ENCODE data around the gene DCUN1D2.
"Not testable (repeated sequence)": the region's sequence is repeated elsewhere in the genome, so short reads cannot be mapped to it uniquely, and the experiment has no call there.

Gene DCUN1D2

DNA sequence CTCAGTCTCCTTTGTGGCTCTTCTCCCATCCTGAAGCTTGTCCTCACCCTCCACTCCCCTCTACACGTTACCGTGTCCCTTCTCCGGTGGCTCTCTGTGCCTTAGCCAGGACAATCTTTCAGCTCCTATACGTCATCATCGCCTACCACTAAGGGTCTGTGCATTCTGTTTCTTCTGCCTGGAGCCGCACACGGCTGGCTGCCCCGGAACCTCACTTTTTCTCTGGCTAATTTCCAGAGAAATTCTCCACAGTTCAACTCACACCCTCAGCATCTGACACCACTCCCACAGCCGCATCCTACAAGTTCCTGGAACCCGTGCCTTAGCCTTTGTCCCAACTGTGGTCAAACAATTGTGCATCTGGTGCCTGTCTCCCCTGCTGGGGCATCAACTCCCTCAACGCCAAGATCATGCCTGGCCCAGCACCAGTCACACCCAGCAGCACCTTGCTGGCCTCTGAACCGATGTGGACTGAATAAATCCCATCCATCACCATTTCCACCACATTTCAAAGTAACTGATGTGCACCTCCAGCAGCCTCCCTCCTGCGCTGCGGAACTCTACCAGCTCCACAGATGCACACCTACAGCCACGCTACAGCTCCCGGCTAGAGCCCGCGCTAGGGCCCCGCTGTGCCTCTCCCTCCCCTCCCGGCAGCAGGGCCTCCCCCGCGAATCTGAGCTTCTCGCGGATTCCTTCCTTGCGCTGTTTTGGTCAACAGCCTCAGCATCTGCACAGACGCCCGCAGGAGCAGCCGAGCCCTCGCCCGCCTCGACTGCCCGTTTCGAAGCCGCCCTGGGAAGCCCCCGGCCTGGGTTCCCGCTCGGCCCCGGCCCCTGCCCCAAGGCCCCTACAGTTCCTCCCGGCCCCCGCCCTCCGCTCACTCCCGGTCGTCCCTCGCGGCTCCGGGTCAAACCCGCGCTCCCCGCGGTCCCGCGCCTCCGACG lies 689 bp downstream of the DCUN1D2 start:
- peak; percentile 49 for DNase-seq (ENCODE audit: low spot score)

DNA sequence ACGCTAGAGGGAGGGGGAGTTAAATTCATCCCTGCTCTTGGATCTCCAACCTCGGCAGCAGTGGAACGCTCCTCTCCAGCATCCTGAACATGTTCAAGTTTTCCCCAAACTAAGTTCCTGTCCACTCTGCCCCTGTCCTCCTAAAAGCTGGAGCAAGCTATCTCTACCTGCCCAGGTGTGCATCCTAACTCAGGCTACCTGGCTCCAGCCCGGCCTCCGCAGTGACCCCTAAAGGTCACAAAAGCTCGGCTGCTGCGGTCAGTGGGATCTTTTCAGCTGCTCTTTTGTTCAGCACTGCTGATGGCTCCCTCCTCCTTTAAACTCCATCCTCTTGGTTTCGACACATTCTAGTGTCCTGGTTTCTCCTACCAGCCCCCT lies 1.4 kb downstream of the DCUN1D2 start:
- DNase-seq (ENCODE audit: low spot score) = peak; percentile 53

DNA sequence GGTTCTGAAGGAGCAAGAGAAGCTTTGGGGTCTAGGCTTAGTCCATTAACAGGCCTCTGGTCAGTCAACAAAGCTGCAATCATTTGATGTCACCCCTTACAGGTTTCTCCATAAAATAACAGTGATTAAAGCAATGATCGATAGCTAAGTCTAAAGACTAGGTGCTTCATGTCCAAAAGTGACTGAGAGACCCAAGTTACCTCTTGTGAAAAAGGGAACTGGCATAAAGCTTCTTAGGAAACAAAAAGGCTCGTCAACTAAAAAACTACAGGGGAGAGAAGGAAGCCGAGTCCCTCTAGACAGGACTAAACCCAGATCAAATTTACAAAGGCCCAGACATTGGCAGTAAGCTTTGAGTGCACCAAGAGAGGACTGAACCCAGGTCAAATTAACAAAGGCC lies 2.2 kb downstream of the DCUN1D2 start:
- no peak for DNase-seq (ENCODE audit: low spot score)

DNA sequence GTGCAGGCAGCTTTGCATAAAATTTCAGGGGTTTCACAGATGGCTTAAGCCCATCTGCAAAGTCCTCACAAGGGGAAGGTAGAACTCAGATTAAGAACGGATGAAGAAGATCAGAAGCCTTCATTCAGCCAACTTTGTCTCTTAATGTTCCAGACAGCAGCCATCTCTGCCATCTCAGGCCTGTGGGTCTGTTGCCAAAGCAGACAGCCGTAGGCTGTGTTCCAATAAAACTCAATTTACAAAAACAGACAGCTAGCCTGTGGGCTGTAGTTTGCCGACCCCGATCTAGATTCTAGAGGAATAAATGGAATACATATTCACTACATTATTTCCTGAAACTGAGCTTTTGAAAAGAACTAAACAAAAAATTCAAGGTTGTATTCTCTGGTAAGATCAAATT lies 3.8 kb downstream of the DCUN1D2 start:
- no peak for DNase-seq (ENCODE audit: low spot score)

DNA sequence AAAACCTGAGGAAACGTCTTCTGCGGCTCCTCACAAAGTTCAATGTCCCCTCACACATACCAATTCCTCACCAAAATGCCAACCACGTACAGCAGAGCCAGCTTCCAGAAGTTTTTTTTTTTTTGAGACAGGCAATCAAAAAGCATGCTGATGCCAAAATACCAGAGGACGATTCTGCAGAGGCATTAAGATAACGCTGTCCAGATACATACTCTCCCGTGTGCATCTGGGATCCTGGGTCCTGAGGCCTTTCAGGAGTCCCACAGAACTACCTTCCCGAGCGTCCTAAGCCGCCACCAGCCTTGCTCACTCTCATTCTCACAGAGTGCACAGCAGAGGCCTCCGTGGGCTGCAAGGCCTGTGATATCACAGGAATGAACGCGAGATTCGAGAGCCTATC lies 5.0 kb downstream of the DCUN1D2 start:
- DNase-seq (ENCODE audit: low spot score) = no peak

DNA sequence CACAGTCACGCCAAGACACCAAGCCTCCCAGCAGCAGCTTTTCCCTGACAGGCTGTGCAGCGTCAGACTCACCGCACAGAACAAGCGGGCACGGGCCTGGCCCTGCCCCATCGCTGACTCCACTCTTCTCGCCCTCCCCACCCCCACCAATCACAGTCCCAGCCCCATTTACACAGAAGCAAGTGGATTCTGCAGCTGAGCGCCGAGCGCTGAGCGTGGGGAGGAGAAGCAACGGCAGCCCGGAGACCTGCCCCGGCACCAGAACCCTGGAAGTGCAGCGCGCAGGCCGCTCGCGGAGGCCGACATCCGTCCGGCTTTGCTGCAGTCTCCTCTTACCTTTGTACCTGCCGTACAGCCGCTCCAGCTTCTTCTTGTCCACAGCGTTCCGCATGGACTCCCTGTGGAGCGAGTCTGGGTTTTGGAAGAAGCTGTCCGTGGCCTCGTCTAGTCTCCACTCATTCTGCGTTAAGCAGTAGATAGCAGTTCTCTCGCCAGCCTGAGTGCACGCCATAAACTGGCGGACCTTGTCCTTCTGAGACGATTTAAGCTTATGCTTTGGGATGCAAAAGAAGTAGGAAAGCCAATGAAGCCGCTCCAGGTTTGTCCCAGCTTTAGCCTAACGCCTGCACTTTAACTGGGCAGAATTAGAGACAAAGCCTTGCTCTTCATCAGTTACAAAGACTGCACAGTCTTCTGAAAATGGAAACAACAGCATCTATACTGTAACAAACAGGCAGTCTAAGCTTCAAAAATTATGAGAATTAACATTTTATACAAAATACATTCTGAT lies 6.8 kb downstream of the DCUN1D2 start:
- no peak for DNase-seq (ENCODE audit: low spot score)

DNA sequence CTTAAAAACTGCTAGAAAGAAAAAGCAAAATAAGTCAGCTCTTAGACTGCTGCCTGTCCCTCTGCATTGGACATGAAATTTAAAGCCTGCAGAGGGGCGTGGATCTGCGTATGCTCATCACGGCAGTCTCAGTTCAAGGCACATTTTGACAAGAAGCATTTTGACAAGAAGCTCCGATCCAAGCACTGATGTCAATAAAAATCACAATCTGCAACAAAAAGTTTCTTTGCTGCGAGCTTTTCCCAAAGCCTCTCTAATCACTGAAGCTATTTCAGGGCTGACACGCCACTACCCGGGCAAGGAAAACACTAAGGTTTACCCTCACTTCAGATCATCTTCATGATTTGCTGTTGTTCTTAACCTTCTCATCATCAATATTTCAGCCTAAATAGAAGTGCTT lies 7.4 kb downstream of the DCUN1D2 start:
- DNase-seq (ENCODE audit: low spot score) = no peak

DNA sequence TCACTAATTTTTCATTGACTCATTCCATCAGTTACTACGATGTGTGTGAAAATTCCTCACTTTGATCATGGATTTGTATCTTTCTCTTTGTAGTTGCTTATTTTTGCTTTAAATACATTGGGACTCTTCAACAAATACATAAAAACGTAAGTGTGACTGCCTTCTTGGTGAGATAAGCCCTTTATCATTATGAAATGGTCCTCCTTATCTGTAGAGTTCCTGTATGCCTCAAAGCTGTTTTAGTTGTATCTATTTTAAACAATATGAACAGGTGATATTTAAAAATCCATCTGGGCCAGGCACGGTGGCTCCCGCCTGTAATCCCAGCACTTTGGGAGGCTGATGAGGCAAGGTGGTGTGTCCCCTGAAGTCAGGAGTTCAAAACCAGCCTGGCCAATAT lies 11.3 kb downstream of the DCUN1D2 start:
- DNase-seq (ENCODE audit: low spot score) = no peak

DNA sequence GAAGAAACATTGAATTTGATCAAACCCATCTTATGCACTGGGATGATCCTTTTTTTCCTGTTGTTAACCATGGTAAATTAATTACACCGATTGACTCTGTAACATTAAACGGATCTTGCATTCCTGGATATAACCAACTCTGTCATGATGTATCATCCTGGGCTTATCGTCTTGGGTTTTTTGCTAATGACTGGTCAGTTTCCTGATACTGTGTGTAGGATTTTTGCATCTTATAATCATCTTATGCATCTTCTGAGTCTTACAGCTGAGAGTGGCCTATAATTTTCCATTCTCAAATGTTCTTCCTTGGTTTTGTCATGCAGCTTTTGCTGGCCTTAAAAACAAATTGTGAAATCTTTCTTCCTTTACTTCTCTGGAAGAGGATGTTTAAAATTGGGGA lies 12.8 kb downstream of the DCUN1D2 start:
- no peak for DNase-seq (ENCODE audit: low spot score)

DNA sequence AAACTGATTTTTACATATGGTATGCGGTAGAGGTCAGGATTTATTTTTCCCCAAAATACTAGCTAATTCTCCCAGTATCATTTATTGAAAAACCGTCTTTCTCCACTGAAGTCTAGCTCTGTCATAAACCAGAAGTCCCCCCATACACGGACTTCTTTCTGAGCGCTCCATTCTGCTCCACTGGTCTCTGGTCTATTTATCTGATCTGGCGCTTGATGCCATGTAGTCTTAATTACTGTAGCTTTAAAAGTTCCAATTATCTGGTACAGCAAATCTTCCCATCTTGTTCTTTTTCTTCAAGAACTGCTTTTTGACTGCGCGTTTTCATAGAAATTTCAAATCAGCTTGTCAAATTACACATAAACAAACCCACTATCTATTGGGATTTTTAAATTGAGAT lies 13.7 kb downstream of the DCUN1D2 start:
- DNase-seq (ENCODE audit: low spot score) = no peak

DNA sequence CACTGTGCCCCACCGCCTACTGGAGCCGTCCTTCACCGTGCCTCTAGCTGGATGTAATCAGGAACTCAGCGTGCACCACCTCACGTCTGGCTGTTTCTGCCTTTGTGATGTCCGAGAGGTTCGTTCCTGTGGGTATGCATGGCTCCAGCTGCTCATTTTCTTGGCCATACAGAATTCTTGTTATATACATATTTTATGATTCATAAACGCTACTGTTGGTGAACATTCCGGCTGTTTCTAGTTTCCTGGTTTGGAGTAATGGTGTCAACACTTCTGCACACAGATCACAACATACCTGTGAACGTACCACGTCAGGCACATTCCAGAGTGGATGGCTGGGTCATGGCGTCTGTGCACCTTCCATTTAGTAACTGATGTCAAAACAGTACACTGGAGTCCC lies 14.6 kb downstream of the DCUN1D2 start:
- no peak for DNase-seq (ENCODE audit: low spot score)

DNA sequence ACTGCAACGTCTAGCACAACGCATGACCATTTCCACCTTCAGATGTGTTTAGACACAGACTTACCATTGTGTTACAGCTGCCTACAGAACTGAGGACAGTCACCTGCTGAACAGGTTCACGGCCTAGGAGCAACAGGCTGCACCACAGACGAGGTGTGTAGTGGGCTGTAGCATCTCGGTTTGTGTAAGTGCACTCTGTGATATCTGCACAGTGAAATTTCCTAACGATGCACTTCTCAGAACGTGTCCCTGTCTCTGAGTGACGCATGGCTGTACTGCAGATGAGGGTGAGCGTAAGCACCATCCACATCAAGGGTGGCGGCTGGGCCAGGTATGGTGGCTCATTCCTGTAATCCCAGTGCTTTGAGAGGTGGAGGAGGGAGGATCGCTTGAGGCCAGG lies 15.2 kb downstream of the DCUN1D2 start:
- no peak for DNase-seq (ENCODE audit: low spot score)

DNA sequence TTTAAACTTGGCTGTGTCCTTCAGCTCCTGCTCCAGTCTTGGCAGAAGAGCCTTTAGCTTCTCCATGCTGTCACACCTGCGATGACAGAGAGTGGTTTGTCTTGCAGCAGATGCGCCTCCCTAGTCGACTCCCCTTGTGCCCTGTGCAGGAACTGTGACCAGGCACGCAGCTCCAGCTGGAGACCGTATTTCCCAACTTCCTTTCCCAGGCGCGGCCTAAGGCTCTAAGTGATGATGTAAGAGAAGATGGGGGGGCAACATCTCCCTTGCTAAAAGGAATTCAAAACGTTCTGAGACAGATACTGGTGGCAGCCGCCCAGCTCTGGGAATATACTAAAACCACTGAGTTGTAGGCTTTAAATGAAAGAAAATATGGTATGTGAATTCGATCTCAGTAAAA lies 16.3 kb downstream of the DCUN1D2 start:
- no peak for DNase-seq (ENCODE audit: low spot score)

DNA sequence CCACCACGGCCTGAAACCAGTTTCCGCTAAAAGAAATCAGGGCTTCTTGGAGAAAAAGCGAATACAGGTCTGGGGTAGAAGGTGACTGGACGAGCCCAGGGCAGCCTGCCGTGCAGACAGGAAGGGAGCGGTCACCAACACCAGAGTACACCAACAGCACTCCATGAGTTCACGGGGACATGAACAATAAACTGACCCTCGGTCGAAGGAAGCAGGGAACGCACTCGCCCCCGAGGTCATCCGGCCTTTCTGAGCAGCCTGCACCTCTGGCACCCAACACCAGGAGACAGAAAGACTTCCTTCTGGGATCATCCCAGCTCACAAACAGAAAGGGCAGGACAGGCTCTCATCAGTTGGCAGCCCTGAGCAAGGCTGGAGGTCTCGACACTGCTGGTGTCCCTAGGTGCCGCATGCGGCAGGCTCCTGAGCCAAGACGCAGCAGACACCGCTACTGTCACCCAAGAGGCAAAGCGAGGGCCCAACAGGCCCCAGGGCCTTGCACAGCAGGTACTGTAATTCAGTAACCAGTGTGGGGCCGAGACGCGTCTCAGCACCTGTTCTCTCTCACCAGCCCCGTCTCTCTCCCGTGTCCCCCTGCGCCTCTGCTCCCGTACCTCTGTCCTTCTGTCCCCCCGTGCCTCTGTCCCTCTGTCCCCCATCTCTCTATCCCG lies 18.0 kb downstream of the DCUN1D2 start:
- no peak for DNase-seq (ENCODE audit: low spot score)

DNA sequence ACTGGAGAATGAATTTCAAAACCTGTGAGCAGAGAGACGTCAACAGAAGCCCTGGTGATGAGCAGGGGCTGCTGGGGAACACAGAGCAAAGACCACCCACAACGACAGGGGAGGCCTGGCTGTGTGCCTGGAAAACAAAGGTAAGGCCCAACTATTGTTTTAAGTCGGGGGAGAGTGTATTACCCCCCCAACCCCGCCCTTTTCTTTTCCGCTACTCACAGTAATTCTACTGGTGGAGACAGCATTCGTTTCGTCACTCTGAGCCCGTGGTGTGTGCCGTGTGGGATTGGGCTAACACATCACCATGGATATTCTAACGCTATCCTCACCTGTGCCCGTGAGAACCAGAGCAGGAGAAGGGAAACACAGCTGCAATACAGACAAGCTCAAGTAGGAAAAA lies 18.7 kb downstream of the DCUN1D2 start:
- DNase-seq (ENCODE audit: low spot score) = no peak

DNA sequence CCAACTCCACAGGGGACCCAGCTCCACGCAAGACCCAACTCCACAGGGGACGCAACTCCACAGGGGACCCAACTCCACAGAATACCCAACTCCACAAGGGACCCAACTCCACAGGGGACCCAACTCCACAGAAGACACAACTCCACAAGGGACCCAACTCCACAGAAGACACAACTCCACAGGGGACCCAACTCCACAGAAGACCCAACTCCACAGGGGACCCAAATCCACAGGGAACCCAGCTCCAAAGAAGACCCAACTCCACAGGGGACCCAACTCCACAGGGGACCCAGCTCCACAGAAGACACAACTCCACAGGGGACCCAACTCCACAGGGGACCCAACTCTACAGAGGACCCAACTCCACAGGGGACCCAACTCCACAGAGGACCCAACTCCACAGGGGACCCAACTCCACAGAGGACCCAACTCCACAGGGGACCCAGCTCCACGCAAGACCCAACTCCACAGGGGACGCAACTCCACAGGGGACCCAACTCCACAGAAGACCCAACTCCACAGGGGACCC lies 19.8 kb downstream of the DCUN1D2 start:
- DNase-seq (ENCODE audit: low spot score) = not testable (repeated sequence)

DNA sequence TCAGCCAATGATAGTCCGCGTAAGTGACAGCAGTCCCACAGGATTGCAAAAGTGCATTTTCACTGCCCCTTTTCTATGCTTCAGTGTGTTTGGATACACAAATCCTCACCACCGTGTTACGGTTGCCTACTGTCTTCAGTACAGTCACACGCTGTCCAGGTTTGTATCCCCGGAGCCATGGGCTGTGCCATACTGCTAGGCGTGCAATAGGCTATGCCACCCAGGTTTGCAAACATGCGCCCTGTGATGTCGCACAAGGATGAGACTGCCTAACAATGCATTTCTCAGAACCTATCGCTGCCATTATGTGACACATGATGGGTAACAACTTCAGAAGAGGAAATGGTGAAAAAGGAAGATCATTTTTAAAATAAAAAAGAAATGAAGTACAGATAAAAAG lies 20.4 kb downstream of the DCUN1D2 start:
- DNase-seq (ENCODE audit: low spot score) = no peak

DNA sequence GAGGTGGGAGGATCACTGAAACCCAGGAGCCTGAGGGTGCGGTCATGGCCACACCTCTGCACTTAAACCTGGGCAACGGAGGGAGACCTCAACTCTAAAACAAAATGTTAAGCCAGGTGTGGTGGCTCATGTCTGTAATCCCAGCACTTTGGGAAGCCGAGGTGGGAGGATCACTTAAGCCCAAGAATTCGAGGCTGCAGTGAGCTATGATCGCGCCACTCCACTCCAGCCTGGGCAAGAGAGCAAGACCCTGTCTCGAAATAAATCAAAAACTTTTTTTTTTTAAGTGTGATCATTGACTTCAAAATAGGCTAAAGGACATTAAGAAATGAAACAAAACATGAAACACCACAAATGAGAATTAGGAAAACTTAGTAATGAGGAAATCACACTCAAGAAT lies 20.9 kb downstream of the DCUN1D2 start:
- no peak for DNase-seq (ENCODE audit: low spot score)

DNA sequence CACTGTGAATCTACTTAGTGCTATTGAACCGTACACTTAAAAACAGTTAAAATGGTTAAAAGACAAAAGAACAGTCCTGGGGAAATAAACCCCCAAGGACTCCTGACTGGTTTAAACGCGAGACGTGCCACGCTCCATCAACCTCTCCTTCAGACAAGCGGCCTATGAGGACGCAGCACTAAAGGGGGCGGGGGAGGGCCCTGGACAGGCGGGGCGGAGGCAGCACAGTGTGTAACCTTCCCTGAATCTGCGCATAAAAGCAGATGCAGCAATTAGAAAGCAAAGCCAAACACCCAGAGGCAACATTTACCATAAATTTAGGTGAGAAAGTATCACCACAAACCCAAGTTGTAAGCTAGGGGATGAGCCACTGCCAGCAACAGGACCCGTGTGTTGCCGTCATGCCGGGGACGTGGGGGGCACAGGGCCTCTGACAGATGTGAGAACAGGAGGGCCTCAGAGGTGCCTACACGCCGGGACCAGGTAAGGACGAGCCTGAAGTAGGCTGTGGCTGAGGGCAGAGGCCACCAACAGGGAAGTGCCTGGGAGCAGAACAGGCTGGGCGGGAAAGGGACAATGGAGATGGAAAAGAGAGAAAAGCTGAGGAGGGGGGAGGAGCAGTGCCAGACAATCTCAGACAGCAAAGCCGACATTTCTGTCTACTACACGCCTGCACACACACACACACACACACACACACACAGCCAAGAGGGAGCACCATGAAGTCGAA lies 21.9 kb downstream of the DCUN1D2 start:
- no peak for DNase-seq (ENCODE audit: low spot score)

DNA sequence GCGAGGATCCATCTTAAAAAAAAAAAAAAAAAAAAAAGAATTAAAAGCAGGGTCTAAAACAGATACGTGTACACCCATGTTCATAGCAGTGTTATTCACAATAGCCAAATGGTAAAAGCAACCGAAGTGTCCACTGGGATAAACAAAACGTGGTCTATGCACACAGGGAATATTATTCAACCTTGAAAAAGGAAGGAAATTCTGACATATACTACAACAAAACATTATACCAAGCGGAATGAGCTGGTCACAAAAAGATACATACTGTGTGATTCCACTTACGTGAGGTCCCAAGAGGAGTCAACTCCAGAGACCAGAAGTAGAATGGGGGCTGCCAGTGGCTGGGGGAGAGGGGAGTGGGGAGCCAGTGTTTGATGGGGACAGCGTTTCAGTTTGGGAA lies 22.5 kb downstream of the DCUN1D2 start:
- DNase-seq (ENCODE audit: low spot score) = no peak

DNA sequence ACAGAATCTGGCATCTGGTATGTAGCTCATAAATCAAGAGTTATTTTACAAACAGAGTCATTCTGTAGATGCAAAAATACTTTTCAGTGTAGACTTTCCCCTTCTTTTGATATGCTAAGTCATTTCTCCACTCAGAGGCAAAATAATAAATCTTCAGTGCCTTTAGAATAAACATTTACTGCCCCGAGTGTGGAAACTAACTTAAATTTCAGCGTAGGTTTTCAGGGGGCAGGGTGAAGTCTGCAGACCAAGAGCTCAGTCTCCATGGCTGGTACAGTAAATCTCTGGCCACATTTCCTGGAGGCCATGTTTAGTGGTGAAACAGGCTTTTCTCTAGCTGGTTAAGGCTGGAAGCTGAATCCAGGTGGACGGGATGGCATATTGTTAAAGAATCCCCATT lies 24.1 kb downstream of the DCUN1D2 start:
- no peak for DNase-seq (ENCODE audit: low spot score)

DNA sequence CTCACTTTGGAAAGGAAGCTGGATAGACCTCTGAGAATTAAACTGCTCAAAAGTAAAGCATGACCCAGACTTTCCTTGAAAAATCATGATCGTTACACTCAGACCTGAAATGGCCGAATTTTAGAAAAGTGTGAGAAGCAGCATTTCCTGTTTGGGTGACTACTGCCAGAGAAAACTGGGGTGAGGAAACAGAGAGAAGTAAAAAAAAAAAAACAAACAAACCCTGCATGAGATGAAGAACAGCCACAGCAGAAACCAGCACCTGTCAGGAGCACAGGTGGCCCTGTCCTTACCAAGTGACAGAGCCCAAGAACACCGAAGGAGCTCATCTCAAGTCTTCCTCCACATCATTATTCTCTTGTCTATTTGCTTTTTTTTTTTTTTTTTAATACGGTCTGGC lies 25.2 kb downstream of the DCUN1D2 start:
- no peak for DNase-seq (ENCODE audit: low spot score)

Data from HuH-7 (cell line).